Ascending aorta (tissue), 2 donors: Measurements from ENCODE around the gene TRIM22. TPM values are rescaled to one million over a fixed set of nuclear protein-coding genes. Genes with fewer than 3 reads are reported as not detected.

Experiments used
- DNase-seq, 2 donors: peaks; one replicate each; pipeline ENCODE4 v3.0.0-alpha.2; 2019; ENCODE audit warnings: low spot score in 2 of 2
- H3K27ac ChIP-seq, 2 donors: fragments of 200-600 bp; sonication (generic); one replicate each; pipeline ENCODE4 v1.5.1; 2016 to 2017; ENCODE audit warnings: mild to moderate bottlenecking in 1 of 2
- H3K27me3 ChIP-seq: fragments of 200-600 bp; sonication (generic); one replicate; pipeline ENCODE4 v1.5.1; 2017
- H3K36me3 ChIP-seq, 2 donors: fragments of 200-600 bp; sonication (generic); one replicate each; pipeline ENCODE4 v1.5.1; 2016
- H3K4me1 ChIP-seq, 2 donors: fragments of 200-600 bp; sonication (generic); one replicate each; pipeline ENCODE4 v1.5.1; 2016 to 2017; ENCODE audit warnings: mild to moderate bottlenecking in 1 of 2
- H3K4me3 ChIP-seq, 2 donors: fragments of 200-600 bp; sonication (generic); one replicate each; pipeline ENCODE4 v1.5.1; 2016 to 2017; ENCODE audit warnings: mild to moderate bottlenecking in 1 of 2
- H3K9me3 ChIP-seq, 2 donors: fragments of 200-600 bp; sonication (generic); one replicate each; pipeline ENCODE4 v1.5.1; 2016
- intact Hi-C: fragments of 100-400 bp; cut with DNase I; formaldehyde crosslinking; loops from one replicate; pipeline ENCODE4 v1.15.1; 2023
- total RNA-seq: library from RNA; depleted of rRNA; stranded (reverse); fragments of >200 nt; gene quantifications from one replicate; pipeline ENCODE4 v1.1.0, GENCODE V29; 2016
- TF ChIP-seq, protein P1 (sequence below), 3 experiments: fragments of 200-600 bp in 2 of 3; fragments of 450-650 bp in 1 of 3; sonication (generic) in 2 of 3; IDR thresholded peaks; one replicate each; pipeline ENCODE4 v1.5.1; 2016 to 2019; ENCODE audit warnings: antibody characterized with exemption in 3 of 3, mild to moderate bottlenecking in 1 of 3, moderate library complexity in 1 of 3

TRIM22 gene
- total RNA-seq, 1 donor from 2014 or later: 32.5 TPM

DNA sequence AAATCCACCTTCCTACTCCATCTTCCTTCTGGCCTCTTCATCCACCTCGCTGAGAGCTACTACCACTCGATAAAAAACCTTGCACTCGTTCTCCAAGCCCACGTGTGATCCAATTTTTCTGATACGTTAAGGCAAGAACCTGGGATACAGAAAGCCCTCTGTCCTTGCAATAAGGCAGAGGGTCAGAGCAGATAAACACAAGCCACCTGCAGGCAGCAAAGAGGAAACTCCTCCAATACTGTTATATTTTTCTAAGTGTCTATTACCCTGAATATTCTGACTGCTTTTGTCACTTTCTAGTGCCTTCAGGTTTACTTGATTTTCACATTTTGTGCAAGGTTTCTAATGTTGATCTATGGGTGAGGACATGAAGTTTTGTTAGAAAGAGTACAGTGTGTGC is 31.3 kb upstream of the TRIM22 start:
- intact Hi-C loops: no loop called here
- Histone ChIP-seq H3K27ac (no peak overlapping the region), H3K9me3 (no peaks in the 10 kb centered on the region), H3K4me1 (no peaks in the 10 kb centered on the region), H3K36me3 (peaks cover 4 to 21% of the 10 kb centered on the region in 2 donors), H3K4me3 (no peak overlapping the region), H3K27me3 (no peaks in the 10 kb centered on the region)
- TF ChIP-seq, protein P1, sequence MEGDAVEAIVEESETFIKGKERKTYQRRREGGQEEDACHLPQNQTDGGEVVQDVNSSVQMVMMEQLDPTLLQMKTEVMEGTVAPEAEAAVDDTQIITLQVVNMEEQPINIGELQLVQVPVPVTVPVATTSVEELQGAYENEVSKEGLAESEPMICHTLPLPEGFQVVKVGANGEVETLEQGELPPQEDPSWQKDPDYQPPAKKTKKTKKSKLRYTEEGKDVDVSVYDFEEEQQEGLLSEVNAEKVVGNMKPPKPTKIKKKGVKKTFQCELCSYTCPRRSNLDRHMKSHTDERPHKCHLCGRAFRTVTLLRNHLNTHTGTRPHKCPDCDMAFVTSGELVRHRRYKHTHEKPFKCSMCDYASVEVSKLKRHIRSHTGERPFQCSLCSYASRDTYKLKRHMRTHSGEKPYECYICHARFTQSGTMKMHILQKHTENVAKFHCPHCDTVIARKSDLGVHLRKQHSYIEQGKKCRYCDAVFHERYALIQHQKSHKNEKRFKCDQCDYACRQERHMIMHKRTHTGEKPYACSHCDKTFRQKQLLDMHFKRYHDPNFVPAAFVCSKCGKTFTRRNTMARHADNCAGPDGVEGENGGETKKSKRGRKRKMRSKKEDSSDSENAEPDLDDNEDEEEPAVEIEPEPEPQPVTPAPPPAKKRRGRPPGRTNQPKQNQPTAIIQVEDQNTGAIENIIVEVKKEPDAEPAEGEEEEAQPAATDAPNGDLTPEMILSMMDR (IDR thresholded peaks at IDR 0.05): no peak
- no peak for DNase-seq

GRCh38 chr11:5663511-5663910 is 26.1 kb upstream of the TRIM22 start:
- no peaks in the 10 kb centered on the region for H3K27me3 ChIP-seq
- no peaks in the 10 kb centered on the region for H3K9me3 ChIP-seq
- no peak overlapping the region for H3K27ac ChIP-seq
- TF ChIP-seq, protein P1 (IDR thresholded peaks at IDR 0.05): no peak
- intact Hi-C loops: no loop called here
- H3K36me3 ChIP-seq: peaks cover 36 to 54% of the 10 kb centered on the region in 2 donors
- no peak overlapping the region for H3K4me3 ChIP-seq
- DNase-seq: no peak
- no peaks in the 10 kb centered on the region for H3K4me1 ChIP-seq

DNA sequence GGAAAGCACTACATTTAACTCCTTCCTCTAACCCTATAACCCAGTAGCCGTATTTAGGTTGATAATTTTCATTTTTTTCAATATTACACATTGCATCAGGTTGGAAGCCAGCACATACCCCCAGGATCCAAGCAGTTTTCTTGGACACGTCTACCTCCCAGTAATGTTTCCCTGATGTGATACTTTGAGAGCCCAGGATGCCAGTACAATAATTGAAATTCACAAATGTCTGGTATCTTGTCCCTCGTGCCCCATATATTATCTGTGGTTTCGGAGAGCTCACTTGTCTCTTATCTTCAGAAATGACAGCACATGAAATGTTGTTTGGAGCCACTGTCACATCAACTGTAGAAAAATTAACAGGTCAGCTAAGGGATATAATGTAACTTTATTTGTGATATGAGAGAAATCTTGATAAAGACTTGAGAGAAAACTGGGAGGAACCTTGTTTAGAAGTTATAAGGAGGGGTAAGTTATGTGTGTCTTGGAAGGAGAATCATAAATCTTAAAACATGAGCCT is 24.5 kb upstream of the TRIM22 start:
- H3K9me3 ChIP-seq: no peaks in the 10 kb centered on the region
- DNase-seq: no peak
- intact Hi-C loops: no loop called here
- TF ChIP-seq, protein P1 (IDR thresholded peaks at IDR 0.05): no peak
- H3K4me1 ChIP-seq: no peaks in the 10 kb centered on the region
- no peak overlapping the region for H3K27ac ChIP-seq
- no peak overlapping the region for H3K4me3 ChIP-seq
- H3K36me3 ChIP-seq: peaks cover 45 to 67% of the 10 kb centered on the region in 2 donors
- no peaks in the 10 kb centered on the region for H3K27me3 ChIP-seq

GRCh38 chr11:5665746-5666401 is 23.7 kb upstream of the TRIM22 start:
- Histone ChIP-seq H3K27ac (no peak overlapping the region), H3K9me3 (no peaks in the 10 kb centered on the region), H3K27me3 (no peaks in the 10 kb centered on the region), H3K4me3 (no peak overlapping the region), H3K4me1 (no peaks in the 10 kb centered on the region), H3K36me3 (peaks cover 48 to 73% of the 10 kb centered on the region in 2 donors)
- TF ChIP-seq, protein P1 (IDR thresholded peaks at IDR 0.05): no peak
- no peak for DNase-seq
- intact Hi-C loops: no loop called here

- Histone ChIP-seq H3K9me3 (no peaks in the 10 kb centered on the region), H3K4me3 (no peak overlapping the region), H3K27me3 (no peaks in the 10 kb centered on the region), H3K4me1 (no peaks in the 10 kb centered on the region), H3K36me3 (peaks cover 48 to 76% of the 10 kb centered on the region in 2 donors), H3K27ac (no peak overlapping the region)
- TF ChIP-seq, protein P1 (IDR thresholded peaks at IDR 0.05): no peak
- no peak for DNase-seq
- intact Hi-C loops: no loop called here
These were observed 23.2 kb upstream of the TRIM22 start for GRCh38 chr11:5666402-5666793.
